Suprapubic skin (tissue), 4 donors: ENCODE data around the gene ZNF579.
"Not testable (repeated sequence)": the region's sequence is repeated elsewhere in the genome, so short reads cannot be mapped to it uniquely, and the experiment has no call there.

Experiments
- CTCF ChIP-seq, 2 donors: fragments of 200-600 bp in 1 of 2; fragments of 450-650 bp in 1 of 2; sonication (generic) in 1 of 2; IDR thresholded peaks; one replicate each; pipeline ENCODE4 v1.5.1; 2016 to 2019; ENCODE audit warnings: antibody characterized with exemption in 2 of 2, mild to moderate bottlenecking in 1 of 2, moderate library complexity in 1 of 2
- POLR2A ChIP-seq, 2 donors: fragments of 450-650 bp; IDR thresholded peaks; one replicate each; pipeline ENCODE4 v1.6.1; 2017; ENCODE audit warnings: antibody characterized with exemption in 2 of 2, mild to moderate bottlenecking in 2 of 2, moderate library complexity in 2 of 2
- POLR2AphosphoS5 ChIP-seq, 3 donors: sonication (generic); formaldehyde crosslinking; IDR thresholded peaks; one replicate each; pipeline ENCODE4 v1.6.1; 2017; ENCODE audit warnings: antibody characterized with exemption in 3 of 3

GRCh38 chr19:55582284-55582683, 1.6 kb upstream of the ZNF579 start:
- TF ChIP-seq POLR2A, CTCF, POLR2AphosphoS5 (IDR thresholded peaks at IDR 0.05): not testable (repeated sequence)
